Renal cortical epithelial cell (primary cell): ENCODE data around the gene HDAC7. TPM values are rescaled to one million over a fixed set of nuclear protein-coding genes. Genes with fewer than 3 reads are reported as not detected.
"Not testable (repeated sequence)": the region's sequence is repeated elsewhere in the genome, so short reads cannot be mapped to it uniquely, and the experiment has no call there.

Source experiments
- DNase-seq: peaks from one replicate; pipeline ENCODE4 v3.0.0-alpha.2; 2011; ENCODE audit warnings: low read depth
- total RNA-seq: library from RNA; depleted of rRNA; stranded (reverse); fragments of >200 nt; gene quantifications from 2 replicates; pipeline ENCODE4 v1.2.3, GENCODE V29; 2014

Gene HDAC7
- total RNA-seq, 1 donor from 2014 or later: 56.4 TPM

DNA sequence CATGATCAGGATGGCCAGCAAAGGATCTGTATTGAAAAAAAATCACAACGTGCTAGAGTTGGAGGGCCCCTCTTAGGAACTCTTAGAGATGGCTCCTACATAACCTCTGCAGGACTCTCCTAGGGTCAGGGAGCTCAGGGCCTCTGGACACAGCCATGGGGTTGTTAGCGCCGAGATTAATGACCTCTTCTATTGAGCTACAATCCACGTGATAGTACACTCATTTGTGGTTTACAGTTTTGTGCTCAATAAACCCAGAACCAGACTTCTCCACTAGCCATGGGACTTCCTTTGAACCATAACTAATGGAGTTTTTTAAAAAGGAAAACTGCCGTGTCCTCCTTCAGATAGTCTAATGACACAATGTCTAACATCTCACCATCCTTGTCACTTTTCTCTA lies 29.6 kb upstream of the HDAC7 start:
- DNase-seq: peak; percentile 47

GRCh38 chr12:47848853-47849252 lies 29.1 kb upstream of the HDAC7 start:
- DNase-seq: no peak

DNA sequence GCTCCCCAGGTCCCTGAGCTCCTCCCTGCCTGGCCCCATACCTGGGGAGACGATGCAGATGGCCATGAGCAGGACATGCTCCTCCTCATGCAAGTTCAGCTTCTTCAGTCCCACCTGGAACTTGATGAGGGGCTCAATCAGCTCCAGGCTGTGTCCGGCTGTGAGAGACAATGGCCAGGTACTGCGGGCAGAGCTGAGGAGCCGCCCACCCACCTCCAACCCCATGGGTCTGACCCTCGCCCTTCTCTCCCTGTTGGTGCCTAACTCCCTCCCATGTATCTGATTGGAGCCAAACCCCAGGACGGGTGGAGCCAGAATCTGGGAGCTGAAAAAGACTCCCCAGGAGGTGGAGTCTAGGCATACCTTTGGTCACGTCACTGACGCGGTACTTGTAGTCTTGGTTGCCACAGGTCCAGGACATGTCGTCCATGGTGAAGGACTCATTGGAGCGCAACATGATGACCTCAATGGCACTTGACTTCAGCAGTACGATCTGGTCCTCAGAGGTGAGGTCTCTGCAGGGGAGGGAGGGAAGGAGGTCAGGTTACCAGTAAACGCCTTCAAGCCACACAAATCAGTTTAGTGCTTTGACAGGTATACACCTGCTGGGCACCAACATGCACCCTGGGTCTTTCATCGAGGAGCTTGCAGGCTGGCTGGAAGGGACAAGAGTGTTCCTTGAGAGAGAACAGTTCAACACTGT lies 26.7 kb upstream of the HDAC7 start:
- no peak for DNase-seq

DNA sequence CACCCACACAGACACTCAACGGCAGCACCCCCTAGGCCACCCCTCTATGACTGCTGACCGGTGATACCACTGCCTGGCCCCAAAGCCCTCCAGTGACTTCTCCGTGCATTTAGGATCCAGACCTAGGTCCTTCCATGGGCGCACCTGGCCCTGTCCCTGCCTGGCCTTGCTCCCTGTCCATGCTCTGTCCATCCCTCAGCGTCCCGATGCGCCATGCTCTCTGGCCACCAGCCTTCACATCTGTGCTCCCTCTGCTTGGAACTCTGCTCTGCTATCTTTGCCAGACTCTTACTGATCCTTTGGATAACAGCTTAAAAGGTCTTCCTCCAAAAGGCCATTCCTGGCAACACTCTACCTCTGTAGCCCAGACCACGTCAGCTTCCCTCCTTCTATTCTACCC lies 25.4 kb upstream of the HDAC7 start:
- no peak for DNase-seq

DNA sequence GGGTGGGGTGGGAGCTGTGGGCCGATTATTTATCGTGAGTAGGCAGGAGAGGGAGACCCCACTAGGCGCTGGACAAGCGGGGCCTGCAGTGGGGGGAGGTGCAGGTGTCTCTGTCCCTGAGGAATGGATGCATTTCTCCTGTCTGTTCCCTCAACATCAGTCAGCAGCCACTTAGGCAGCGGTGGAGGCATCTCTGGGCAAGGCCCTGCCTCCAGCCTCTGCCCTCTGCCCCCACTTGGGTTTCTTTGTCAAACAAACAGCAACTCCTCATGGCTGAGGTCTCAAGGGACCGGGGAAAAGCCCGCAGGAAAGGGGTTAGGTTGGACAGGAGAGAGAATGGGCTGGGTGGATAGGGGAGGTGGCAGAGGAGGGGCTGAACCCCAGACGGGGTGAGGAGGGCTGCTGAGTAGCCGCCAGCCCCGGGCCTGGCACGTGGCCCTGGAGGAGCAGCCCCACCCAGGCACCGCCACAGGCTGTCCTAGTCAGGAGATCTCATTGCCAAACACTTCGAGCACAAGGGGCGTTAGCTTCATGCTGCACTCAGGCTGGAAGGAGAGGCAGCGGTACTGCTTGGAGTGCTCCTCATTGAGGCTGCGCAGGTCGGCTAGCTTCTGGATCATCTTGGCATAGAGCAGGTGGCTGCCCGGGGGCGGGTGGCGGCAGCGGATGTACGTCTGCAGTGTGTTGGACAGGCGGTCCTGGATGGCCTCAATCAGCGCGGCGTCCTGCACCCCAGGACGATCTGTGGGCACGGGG lies 24.7 kb upstream of the HDAC7 start:
- no peak for DNase-seq

DNA sequence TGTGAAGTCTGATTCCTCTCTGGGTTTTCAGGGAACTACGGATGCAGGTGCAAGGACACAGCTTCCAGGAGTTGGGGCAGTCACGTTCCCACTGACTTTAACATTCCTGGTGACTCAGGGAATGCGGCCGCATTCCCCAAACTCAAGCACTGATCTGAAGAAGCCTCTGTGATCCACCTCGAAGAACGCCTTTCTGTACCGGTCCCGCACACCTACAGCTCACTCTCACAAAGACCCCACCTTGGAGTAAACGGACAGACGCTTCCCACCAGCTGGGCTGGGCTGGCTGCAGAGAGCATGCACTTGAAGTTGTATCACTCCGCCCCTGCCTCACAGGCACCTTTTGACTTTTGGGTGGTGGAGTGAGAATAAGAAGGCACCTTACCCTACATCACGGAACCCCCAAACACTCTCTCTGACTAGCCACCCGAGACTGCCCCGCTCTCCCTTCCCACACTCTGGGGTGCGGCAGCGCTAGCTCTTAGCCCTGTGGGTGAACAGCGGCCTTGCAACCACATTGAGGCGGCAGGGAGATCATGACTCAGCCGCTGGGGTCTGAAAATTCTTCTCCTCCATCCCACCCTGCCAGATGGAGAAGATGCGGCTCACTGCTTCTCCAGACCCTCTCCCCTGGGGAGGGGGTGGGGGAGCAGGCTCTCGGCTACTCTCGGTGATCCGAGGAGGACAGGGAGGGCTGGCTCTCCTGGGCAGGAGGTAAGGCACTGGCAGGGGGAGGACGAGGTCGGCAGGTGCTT lies 23.7 kb upstream of the HDAC7 start:
- DNase-seq: no peak

GRCh38 chr12:47842543-47842942 lies 22.8 kb upstream of the HDAC7 start:
- not testable (repeated sequence) for DNase-seq

GRCh38 chr12:47841910-47842309 lies 22.2 kb upstream of the HDAC7 start:
- DNase-seq: no peak

- DNase-seq: no peak
Measured at GRCh38 chr12:47841501-47841900, 21.8 kb upstream of the HDAC7 start.

DNA sequence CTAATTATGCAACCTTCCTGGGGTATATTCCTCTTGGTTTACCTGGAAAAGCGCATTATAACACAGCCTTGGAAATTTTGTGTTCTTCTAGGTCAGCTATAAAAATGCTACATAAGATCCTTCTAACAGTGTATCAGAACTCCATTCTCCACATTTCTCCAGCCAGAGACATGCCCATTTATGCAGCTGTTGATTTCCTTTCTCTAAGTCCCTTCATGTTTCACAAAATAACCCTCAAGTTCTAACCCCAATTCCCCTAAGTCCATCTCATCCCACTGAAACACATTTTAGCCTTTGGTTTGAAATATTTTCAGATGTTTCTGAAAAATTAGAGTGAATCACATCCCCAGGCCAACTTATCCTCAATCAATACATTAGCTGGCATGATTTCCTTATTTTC lies 20.9 kb upstream of the HDAC7 start:
- no peak for DNase-seq

DNA sequence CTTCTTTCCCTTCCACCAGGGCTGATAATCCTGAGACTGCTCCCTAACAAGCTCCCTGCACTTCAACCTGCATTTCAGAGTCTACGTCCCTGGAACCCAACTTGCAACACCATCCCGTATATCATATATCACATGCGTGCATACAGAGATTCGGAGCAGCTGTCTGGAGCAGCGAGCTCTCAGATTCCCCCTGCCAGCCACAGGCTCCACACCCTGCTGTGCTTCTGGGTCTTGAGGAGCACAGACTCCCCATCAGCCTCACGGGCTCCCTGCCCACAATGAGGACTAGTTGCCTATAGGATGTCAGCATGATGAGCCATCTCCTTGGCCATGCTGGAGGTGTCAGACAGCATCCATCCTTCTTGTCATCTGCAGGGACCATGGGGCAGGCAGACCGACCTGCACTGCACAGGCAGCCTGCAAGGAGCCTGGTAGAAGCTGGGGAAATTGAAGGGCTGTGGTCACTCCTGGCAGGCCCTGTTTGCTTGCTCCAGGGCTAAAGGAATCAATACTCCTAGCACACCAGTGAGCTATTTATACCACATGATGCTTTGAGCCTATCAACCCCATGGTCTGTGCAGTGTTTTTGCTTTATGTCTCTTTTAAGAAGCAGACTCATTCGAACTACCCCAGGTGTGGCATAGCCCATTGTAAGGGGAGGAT lies 19.6 kb upstream of the HDAC7 start:
- DNase-seq: no peak

GRCh38 chr12:47838286-47838931 lies 18.7 kb upstream of the HDAC7 start:
- no peak for DNase-seq

DNA sequence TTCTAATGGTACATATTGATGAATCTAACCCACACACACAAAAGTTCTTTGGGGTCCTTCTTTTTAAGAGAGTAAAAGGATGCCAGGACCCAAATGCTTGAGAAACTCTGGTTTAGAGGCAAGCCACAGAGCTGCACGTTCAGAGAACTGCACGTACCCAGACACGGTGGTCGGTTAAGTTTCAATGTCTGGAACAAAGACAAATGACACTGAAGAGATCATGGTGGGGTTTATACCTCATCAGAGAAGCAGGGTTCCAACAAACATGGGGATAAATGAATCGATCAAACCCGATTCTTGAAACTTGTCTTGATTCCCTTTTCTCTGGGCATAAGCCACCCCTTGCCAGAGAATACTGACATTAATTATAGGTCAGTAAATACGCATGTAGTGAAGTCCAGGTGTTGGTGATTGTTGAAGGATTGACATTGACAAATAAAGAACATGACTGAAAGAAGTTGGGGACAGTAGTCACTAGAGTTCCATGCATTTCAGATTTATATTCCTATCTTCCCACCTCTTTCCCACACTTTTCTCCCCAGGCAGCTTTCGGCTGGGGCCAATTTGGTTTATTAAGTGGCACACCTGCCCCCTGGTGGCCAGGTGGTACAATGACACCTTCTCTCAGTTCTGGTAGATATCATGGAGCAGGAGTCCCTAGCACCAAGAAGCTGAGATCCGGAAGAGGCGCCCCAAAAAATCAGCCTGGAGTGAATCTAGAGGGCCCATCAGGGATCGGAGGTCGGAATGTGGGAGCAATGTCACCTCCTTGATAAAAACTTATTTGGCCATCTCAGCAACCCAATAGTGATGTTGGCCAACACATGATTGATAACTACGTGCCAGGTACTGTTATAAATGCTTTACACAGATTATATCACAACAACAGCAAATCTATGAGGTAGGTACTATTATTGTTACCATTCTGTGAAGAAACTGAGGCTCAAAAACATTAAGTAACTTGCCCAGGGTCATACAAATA lies 17.8 kb upstream of the HDAC7 start:
- DNase-seq: peak; percentile 60

- DNase-seq: peak; percentile 46
Measured at GRCh38 chr12:47835831-47836155, 16.1 kb upstream of the HDAC7 start.

- no peak for DNase-seq
Measured at GRCh38 chr12:47835006-47835830, 15.5 kb upstream of the HDAC7 start.

DNA sequence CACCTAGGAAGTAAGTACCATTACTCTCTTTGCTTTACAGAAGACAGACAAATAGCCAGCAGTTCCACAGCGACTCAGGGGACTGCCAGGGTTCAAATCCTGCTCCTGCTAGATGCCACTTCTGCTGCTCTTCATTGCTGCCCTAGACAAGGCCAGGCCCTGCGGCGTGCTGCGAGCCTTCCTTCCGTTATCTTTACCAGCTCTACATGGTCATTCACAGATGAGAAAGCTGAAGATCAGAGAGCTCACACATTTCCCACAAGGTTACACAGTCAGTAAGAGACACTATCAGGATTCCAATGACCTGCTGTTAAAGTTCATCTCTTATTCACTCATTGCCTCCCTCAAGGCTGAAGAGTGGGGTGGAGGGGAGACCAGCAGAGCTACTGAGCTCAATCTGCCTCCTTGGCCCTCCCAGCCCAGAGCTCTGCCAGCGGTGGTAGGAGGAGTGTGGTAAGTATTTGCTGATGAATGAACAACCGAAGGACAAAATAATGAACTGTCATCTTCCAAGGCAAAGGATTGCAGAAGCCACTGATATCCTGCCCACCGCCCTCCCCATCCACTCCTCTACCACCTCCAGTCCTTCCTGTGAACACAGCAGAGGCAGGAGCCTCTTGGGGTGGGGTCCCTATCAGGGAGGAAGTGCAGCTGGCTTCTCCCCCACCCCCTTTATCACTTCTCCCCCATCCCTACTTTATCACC lies 14.6 kb upstream of the HDAC7 start:
- no peak for DNase-seq

GRCh38 chr12:47833591-47834012 lies 13.9 kb upstream of the HDAC7 start:
- DNase-seq: no peak

GRCh38 chr12:47832263-47832933 lies 12.7 kb upstream of the HDAC7 start:
- peak; percentile 54 for DNase-seq
